Vagina (tissue), 2 donors: ENCODE measurements around the gene TDP2. TPM values are rescaled to one million over a fixed set of nuclear protein-coding genes. Genes with fewer than 3 reads are reported as not detected.

Experiments
- DNase-seq, 2 donors: peaks; one replicate each; pipeline ENCODE4 v3.0.0-alpha.2; 2017; ENCODE audit errors: extremely low spot score in 2 of 2
- H3K27ac ChIP-seq: fragments of 200-600 bp; sonication (generic); one replicate; pipeline ENCODE4 v1.5.1; 2019
- H3K27me3 ChIP-seq: fragments of 200-600 bp; sonication (generic); one replicate; pipeline ENCODE4 v1.5.1; 2019
- H3K36me3 ChIP-seq, 2 donors: fragments of 200-600 bp; sonication (generic); one replicate each; pipeline ENCODE4 v1.5.1; 2017 to 2019
- H3K4me1 ChIP-seq: fragments of 200-600 bp; sonication (generic); one replicate; pipeline ENCODE4 v1.5.1; 2019
- H3K4me3 ChIP-seq, 2 donors: fragments of 200-600 bp; sonication (generic); 1 replicate in 1 of 2; 2 replicates in 1 of 2; pipeline ENCODE4 v1.5.1; 2016 to 2019
- H3K9me3 ChIP-seq: fragments of 200-600 bp; sonication (generic); one replicate; pipeline ENCODE4 v1.5.1; 2019
- POLR2A ChIP-seq, 2 donors: fragments of 450-650 bp; IDR thresholded peaks; one replicate each; pipeline ENCODE4 v1.6.1; 2017; ENCODE audit warnings: antibody characterized with exemption in 2 of 2, mild to moderate bottlenecking in 2 of 2, moderate library complexity in 2 of 2
- POLR2AphosphoS5 ChIP-seq, 2 donors: sonication (generic); formaldehyde crosslinking; IDR thresholded peaks; one replicate each; pipeline ENCODE4 v1.9.0; 2017; ENCODE audit warnings: antibody characterized with exemption in 2 of 2, mild to moderate bottlenecking in 2 of 2, low read depth in 1 of 2; ENCODE audit not compliant: insufficient read depth in 1 of 2
- intact Hi-C: fragments of 100-400 bp; cut with DNase I; formaldehyde crosslinking; loops from one replicate; pipeline ENCODE4 v1.15.1; 2023
- total RNA-seq: library from RNA; depleted of rRNA; stranded (reverse); fragments of >200 nt; gene quantifications from one replicate; pipeline ENCODE4 v1.2.3, GENCODE V29; 2016
- TF ChIP-seq, protein P1 (sequence below), 3 experiments: fragments of 450-650 bp in 2 of 3; fragments of 200-600 bp in 1 of 3; sonication (generic) in 1 of 3; IDR thresholded peaks; one replicate each; pipeline ENCODE4 v1.5.1; 2017 to 2019; ENCODE audit warnings: antibody characterized with exemption in 3 of 3, mild to moderate bottlenecking in 2 of 3, moderate library complexity in 2 of 3

The TDP2 gene
- total RNA-seq, 1 donor from 2014 or later: 28.7 TPM

DNA sequence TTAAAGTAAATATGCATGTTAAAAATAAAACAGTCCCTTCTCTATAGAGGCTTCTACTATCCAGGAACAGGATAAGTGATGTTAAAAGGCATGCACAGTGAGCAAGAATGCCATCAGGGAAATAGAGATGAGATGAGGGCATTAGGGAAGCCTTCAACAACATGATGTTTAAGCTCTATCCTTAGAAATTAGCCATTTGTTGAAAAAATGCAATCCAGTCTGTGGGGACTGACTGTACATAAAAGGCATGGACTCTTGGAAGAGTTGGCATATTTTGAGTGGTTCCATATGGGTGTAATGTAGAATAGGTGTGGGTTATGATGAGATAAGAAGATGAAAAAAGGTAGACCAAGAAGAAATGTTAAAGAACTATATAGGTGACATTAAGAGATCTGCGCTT, 26.5 kb downstream of the TDP2 start:
- TF ChIP-seq, protein P1, sequence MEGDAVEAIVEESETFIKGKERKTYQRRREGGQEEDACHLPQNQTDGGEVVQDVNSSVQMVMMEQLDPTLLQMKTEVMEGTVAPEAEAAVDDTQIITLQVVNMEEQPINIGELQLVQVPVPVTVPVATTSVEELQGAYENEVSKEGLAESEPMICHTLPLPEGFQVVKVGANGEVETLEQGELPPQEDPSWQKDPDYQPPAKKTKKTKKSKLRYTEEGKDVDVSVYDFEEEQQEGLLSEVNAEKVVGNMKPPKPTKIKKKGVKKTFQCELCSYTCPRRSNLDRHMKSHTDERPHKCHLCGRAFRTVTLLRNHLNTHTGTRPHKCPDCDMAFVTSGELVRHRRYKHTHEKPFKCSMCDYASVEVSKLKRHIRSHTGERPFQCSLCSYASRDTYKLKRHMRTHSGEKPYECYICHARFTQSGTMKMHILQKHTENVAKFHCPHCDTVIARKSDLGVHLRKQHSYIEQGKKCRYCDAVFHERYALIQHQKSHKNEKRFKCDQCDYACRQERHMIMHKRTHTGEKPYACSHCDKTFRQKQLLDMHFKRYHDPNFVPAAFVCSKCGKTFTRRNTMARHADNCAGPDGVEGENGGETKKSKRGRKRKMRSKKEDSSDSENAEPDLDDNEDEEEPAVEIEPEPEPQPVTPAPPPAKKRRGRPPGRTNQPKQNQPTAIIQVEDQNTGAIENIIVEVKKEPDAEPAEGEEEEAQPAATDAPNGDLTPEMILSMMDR (IDR thresholded peaks at IDR 0.05): no peak
- TF ChIP-seq POLR2A (IDR thresholded peaks at IDR 0.05) (no peak), POLR2AphosphoS5 (IDR thresholded peaks at IDR 0.05; ENCODE audit: insufficient read depth in 1 of 2, low read depth in 1 of 2) (no peak)
- H3K27me3 ChIP-seq: no peaks in the 10 kb centered on the region

DNA sequence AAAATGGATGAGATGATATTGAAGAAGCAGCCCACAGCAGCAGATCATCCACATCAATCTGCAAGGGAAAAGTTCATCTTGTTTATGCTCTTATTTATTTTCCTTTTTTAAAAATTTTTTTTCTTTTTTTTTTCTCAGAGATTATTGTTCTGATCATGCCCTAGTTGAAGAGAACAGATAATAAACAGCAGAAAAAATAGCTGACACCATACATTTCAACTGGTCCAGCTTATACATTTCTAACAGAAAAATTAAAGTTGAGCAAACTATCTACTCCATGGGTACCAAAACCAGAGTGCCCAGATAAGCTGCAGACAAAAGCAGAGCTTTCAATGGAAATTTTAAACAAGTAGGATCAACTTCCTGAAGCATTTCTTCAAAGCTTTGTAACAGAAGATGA, 30.0 kb downstream of the TDP2 start:
- intact Hi-C loops: no loop called here
- no peak overlapping the region for H3K4me3 ChIP-seq
- DNase-seq: no peak

More for the DNA sequence above, 26.5 kb downstream of the TDP2 start:
- no peak overlapping the region for H3K27ac ChIP-seq
- H3K9me3 ChIP-seq: no peaks in the 10 kb centered on the region
- no peak overlapping the region for H3K4me3 ChIP-seq
- H3K4me1 ChIP-seq: peaks cover 1% of the 10 kb centered on the region
- DNase-seq: no peak
- no peaks in the 10 kb centered on the region for H3K36me3 ChIP-seq
- intact Hi-C loops: no loop called here

DNA sequence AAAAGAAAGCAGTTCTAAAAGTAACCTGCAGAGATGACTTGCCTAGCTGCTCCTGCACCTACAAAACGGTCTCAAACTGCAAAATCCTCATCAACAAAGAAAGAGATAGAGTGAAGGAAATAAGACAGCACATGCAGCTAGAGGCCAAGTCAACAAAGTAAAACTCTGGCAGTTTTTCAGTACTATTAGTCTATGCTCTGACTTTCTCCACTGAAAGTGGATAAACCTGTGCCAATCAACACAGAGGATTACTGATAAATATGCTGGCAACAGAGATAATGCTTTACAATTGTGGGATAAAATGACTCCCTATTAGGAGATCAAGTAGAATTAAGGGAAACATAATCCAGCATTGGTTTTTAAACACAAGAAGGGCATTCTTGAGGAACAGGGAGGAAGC, 34.1 kb downstream of the TDP2 start:
- TF ChIP-seq POLR2A (IDR thresholded peaks at IDR 0.05): no peak
- H3K27ac ChIP-seq: no peak overlapping the region
- DNase-seq: no peak
- no peaks in the 10 kb centered on the region for H3K4me1 ChIP-seq
- no peaks in the 10 kb centered on the region for H3K36me3 ChIP-seq
- H3K9me3 ChIP-seq: no peaks in the 10 kb centered on the region
- intact Hi-C loops: no loop called here
- no peak overlapping the region for H3K4me3 ChIP-seq
- no peaks in the 10 kb centered on the region for H3K27me3 ChIP-seq

More for the DNA sequence above, 30.0 kb downstream of the TDP2 start:
- H3K27ac ChIP-seq: no peak overlapping the region
- no peaks in the 10 kb centered on the region for H3K27me3 ChIP-seq
- H3K36me3 ChIP-seq: no peaks in the 10 kb centered on the region
- H3K4me1 ChIP-seq: no peaks in the 10 kb centered on the region
- no peaks in the 10 kb centered on the region for H3K9me3 ChIP-seq
- TF ChIP-seq, protein P1 (IDR thresholded peaks at IDR 0.05): no peak
- TF ChIP-seq POLR2A (IDR thresholded peaks at IDR 0.05) (no peak), POLR2AphosphoS5 (IDR thresholded peaks at IDR 0.05; ENCODE audit: insufficient read depth in 1 of 2, low read depth in 1 of 2) (no peak)

DNA sequence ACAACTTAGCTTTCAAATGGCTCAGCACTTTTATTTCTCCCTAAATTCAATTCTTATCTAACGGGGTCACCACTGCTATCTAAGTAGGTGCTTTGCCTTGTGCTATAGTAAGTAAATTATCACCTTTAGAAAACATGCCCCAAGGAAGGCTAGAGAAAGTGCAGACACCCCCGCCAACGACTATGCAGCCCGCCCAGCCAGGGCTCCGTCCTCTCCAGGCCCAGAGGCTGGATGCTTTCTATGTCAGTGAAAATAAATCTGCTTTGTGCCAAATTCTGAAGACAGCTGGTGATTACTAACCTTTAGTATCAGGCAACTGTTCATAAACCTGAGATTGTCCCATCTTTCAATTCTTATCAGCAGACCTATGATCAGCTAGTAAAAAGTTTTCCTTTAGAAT, 35.0 kb downstream of the TDP2 start:
- no peak overlapping the region for H3K27ac ChIP-seq
- intact Hi-C loops: no loop called here

DNA sequence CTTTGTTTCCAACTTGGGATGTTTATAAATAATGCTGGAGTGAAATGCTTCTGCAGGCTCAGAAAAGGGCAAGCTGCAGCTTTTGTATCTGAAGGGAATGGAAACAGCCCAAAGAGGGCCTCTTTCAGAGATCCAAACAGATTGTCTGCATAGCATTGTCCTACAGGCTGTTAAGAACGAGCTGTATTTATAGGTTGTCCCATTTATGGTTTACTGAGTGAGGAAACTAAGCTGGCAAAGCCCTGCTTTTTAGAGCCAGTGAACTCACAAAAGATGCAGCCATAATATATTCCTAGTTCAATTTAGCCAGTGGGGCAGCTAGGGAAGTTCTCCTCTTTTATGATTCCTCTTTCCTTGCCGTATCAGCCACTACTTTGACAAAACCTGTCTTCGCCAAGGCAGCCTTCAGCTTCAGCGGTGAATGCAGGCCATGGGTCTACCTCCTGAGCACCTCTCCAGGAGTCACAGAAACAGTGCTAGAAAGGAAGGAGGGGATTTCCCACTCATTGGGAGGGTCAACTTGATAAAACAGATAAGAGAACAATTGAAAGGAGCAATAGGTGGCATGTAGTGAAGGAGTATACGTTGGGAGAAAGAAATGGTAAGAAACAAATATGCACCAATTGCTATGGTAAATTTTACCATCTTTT, 35.7 kb downstream of the TDP2 start:
- no peak overlapping the region for H3K27ac ChIP-seq
- H3K4me3 ChIP-seq: no peak overlapping the region
- no peaks in the 10 kb centered on the region for H3K36me3 ChIP-seq
- TF ChIP-seq, protein P1 (IDR thresholded peaks at IDR 0.05): no peak
- no peak for TF ChIP-seq POLR2A (IDR thresholded peaks at IDR 0.05)
- no peak for TF ChIP-seq POLR2AphosphoS5 (IDR thresholded peaks at IDR 0.05; ENCODE audit: insufficient read depth in 1 of 2, low read depth in 1 of 2)
- intact Hi-C loops: no loop called here
- H3K9me3 ChIP-seq: no peaks in the 10 kb centered on the region
- DNase-seq: no peak
- no peaks in the 10 kb centered on the region for H3K27me3 ChIP-seq
- H3K4me1 ChIP-seq: no peaks in the 10 kb centered on the region

More for the DNA sequence above, 35.0 kb downstream of the TDP2 start:
- Histone ChIP-seq H3K27me3 (no peaks in the 10 kb centered on the region), H3K9me3 (no peaks in the 10 kb centered on the region), H3K4me3 (no peak overlapping the region), H3K36me3 (no peaks in the 10 kb centered on the region), H3K4me1 (no peaks in the 10 kb centered on the region)
- TF ChIP-seq, protein P1 (IDR thresholded peaks at IDR 0.05): no peak
- TF ChIP-seq POLR2AphosphoS5 (IDR thresholded peaks at IDR 0.05; ENCODE audit: insufficient read depth in 1 of 2, low read depth in 1 of 2): no peak
- no peak for TF ChIP-seq POLR2A (IDR thresholded peaks at IDR 0.05)
- DNase-seq: no peak
